GM12874 (cell line): Measurements from ENCODE around the gene SYNM.

Source experiments
- TF ChIP-seq, protein P1 (sequence below): IDR thresholded peaks from 2 replicates; pipeline ENCODE4 v1.5.1; 2011; ENCODE audit warnings: low read depth, mild to moderate bottlenecking, control low read depth, low read length, moderate library complexity; ENCODE audit not compliant: insufficient read depth

Gene SYNM, protein sequence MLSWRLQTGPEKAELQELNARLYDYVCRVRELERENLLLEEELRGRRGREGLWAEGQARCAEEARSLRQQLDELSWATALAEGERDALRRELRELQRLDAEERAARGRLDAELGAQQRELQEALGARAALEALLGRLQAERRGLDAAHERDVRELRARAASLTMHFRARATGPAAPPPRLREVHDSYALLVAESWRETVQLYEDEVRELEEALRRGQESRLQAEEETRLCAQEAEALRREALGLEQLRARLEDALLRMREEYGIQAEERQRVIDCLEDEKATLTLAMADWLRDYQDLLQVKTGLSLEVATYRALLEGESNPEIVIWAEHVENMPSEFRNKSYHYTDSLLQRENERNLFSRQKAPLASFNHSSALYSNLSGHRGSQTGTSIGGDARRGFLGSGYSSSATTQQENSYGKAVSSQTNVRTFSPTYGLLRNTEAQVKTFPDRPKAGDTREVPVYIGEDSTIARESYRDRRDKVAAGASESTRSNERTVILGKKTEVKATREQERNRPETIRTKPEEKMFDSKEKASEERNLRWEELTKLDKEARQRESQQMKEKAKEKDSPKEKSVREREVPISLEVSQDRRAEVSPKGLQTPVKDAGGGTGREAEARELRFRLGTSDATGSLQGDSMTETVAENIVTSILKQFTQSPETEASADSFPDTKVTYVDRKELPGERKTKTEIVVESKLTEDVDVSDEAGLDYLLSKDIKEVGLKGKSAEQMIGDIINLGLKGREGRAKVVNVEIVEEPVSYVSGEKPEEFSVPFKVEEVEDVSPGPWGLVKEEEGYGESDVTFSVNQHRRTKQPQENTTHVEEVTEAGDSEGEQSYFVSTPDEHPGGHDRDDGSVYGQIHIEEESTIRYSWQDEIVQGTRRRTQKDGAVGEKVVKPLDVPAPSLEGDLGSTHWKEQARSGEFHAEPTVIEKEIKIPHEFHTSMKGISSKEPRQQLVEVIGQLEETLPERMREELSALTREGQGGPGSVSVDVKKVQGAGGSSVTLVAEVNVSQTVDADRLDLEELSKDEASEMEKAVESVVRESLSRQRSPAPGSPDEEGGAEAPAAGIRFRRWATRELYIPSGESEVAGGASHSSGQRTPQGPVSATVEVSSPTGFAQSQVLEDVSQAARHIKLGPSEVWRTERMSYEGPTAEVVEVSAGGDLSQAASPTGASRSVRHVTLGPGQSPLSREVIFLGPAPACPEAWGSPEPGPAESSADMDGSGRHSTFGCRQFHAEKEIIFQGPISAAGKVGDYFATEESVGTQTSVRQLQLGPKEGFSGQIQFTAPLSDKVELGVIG (N-terminal part only)

DNA sequence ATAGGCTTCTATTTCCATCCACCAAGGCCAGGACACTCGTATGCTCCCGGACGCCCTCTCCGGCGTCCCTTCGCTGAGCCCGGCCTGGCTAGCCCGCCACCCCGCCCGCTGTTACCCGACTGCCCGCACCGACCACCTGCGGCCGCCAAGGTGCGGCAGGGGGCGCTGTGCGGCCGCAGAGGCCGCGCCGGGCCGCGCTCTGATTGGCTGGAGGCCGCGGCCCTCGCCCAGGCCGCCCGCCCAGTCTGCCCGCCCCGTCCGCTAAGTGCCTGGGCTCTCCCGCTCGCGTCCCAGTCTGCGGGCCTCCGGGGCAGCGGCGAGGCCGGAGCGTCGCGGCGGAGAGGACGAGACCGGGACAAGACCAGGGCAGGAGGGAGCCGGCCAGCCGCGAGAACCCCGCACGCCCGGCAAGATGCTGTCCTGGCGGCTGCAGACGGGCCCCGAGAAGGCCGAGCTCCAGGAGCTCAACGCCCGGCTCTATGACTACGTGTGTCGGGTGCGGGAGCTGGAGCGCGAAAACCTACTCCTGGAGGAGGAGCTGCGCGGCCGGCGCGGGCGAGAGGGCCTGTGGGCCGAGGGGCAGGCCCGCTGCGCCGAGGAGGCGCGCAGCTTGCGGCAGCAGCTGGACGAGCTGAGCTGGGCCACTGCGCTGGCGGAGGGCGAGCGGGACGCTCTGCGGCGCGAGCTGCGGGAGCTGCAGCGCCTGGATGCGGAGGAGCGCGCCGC lies at the start of gene SYNM:
SYNM (plus strand) TSS at position 293 of the 726 bp plus-strand sequence; CDS start at position 413, 120 bp downstream.
- TF ChIP-seq, protein P1, sequence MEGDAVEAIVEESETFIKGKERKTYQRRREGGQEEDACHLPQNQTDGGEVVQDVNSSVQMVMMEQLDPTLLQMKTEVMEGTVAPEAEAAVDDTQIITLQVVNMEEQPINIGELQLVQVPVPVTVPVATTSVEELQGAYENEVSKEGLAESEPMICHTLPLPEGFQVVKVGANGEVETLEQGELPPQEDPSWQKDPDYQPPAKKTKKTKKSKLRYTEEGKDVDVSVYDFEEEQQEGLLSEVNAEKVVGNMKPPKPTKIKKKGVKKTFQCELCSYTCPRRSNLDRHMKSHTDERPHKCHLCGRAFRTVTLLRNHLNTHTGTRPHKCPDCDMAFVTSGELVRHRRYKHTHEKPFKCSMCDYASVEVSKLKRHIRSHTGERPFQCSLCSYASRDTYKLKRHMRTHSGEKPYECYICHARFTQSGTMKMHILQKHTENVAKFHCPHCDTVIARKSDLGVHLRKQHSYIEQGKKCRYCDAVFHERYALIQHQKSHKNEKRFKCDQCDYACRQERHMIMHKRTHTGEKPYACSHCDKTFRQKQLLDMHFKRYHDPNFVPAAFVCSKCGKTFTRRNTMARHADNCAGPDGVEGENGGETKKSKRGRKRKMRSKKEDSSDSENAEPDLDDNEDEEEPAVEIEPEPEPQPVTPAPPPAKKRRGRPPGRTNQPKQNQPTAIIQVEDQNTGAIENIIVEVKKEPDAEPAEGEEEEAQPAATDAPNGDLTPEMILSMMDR, result peak; percentile 83

DNA sequence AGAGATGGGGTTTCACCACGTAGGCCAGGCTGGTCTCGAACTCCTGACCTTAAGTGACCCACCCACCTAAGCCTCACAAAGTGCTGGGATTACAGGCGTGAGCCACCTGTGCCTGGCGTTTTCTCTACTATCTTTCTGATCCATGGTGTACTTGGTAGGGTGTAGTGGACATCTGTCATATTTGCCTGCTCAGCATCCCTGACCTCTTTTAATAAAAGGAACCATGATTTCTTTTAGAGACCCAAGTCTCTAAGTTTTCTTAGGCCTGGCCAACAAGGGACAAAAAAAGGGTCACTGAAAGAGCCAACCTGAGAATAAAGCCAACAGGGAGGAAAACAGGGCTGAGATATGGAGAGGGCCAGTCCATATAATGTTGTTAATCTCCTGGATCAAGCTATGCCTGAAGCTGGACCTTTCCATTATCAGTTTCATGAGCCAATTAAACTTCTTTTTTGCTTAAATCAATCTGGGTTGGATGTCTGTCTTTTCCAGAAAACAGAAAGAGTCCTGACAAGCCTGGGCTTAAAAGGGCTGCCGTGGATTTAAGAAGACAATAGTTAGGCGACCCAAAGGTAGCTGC lies 49.2 kb upstream of the SYNM start:
- TF ChIP-seq, protein P1, result no peak

DNA sequence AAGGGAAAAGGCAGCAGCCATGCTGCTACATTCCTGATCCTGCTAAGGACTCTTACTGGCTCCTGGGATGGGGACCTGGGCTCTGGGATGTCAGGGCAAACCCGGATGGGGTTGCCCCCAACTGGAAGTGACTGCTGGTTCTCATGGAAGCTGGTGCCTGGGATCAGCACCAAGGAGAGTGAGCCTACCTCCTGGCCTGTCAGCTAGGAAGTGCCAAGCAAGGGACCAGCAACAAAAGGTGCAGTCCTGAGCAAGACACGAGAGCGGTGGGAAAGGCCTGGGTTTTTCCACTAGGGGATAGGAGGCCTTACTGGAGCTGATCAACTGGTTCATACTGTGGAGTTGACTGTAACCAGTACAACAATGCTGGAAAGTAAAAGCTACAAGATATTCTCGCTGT lies 47.9 kb upstream of the SYNM start:
- TF ChIP-seq, protein P1, result no peak

DNA sequence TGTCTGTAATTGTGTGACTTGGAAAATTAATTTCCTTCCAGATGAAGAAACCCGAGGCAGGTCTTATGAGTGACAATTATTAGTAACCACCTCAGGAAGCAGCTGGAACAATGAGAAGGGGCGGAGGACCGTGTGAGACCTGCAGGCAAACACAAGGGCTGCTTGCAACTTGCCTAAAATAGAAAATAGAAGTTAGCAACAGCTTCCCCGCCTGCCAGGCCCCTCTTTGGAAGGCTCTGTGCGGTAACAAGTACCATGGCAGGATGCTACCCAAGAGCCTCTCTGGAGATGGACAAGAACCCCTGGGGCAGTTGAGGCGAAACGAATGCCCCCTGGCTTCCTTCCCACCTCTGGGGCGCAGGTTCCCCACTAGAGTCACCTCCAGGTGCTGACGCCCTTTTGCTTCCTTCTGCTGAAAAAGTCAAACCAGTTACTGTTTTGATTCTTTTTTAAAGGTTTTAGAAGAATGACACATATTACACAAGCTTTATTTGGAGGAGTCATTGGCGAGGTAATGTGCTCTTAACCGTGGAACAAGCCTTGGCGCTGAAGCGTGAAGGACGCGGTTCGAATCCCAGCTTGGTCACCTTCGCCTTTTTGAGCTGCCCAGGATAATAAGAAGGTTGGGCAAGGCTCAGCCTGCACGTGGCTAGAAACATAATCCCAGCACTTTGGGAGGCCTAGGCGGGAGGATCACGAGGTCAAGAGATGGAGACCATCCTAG lies 47.0 kb upstream of the SYNM start:
- TF ChIP-seq, protein P1, result no peak

DNA sequence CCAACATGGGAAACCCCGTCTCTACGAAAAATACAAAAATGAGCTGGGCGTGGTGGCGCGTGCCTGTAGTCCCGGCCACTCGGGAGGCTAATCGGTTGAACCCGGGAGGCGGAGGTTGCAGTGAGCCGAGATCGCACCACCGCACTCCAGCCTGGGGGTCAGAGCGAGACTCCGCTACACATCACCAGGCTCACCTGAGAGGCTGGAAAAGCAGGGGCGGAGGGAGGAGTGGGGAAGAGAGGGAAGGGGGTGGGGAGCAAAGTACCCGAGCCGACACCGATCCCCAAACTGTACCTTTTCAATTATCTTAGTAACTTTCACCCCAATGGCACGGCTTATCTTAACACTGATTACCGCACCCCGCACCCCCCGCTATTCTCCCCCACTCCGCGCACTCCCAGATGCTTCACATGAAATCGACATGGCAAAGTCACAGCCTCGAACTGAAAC lies 46.4 kb upstream of the SYNM start:
- TF ChIP-seq, protein P1, result no peak
